HG03460 (cell line): ENCODE results near the gene FGD5.

Experiments used
- ATAC-seq: cut with Tn5 transposase; IDR thresholded peaks from one replicate; pipeline ENCODE4 v1.9.1; 2021; ENCODE audit not compliant: unreplicated experiment

The FGD5 gene

GRCh38 chr3:14789221-14789620 is 29.5 kb upstream of the FGD5 start:
- ATAC-seq = no peak

DNA sequence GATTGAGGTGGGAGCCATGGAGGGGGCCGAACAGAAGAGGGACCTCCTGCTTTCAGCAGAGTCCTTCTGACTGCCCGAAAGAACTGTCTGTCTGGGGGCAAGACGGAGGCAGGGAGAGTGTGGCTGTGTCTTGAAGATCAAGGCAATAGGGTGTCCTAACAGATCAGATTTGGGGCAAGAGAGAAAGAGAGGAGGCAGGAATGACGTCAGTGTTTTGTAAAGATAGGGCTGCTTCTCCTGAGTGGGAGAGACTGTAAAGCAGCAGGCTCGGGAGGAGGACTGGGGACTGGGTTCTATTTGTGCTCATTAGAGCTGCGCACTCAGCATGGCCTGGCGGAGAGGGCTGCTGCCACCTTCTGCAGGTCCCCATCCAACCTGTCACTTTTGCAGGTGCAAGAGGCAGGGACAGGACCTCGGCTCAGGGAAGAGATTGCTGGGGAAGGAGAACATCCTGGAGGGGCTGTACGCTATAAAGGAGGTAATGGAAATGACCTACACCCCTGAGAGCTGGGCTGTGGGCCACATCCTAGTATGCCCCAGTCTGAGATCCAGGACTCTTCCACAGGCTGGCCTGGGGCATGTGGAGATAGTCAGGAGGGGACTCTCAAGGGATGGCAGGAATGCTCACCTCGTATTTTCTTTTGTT is 29.0 kb upstream of the FGD5 start:
- ATAC-seq = no peak

GRCh38 chr3:14791343-14791945 is 27.3 kb upstream of the FGD5 start:
- no peak for ATAC-seq

DNA sequence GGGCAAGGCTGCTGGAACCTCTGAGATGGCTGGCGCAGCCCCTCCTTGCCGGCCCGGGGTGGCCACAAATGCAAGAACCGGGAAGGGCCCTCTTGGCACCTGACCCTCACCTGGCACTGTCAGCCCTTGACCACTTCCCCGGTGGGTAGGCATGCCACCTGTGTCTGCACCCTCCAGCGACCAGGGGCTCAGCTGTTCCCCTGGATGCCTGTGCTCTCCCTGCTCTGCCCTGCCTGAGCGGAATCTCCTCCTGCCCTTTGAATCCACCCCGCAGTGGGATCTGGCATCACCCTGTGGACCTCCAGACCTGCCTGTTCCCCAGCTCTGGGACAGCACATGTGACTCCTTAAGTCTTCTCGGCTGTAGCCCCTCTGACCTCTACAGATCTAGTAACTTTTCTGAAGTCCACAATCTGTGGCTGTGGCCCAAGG is 26.1 kb upstream of the FGD5 start:
- no peak for ATAC-seq

DNA sequence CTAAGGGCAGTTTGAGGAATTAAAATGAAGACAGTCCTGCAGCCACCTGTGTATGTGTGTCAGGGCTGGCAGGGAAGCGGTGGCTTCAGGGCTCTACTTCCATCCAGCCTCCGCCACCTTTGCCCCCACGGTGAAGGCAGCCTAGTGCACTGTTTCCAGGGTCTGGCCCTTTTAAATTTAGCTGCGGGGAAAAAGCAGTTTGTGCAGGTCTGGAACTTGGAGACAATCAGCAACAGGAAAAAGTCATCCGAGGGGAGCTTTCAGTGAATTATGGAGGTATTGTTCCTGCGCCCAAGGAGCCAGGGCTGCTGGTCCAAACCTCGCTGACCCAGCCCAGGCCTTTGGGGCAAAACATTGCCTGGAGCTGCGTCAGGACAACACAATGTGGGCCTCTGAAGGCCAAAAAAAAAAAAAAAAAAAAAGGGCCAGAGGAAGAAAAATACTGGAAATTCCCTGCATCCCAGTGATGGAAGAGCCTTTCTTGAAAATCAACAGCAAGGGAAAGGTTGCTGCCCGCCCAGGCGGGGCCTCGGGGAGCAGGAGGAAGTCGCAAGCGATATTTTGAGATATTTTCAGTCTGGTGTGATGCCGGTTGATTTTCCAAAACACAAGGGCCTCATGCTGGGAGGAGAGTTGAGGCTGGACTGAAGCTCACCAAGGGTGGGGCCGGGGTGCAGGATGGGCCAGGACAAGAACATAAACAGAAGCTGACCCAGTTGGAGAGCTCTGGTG is 25.5 kb upstream of the FGD5 start:
- ATAC-seq = no peak

DNA sequence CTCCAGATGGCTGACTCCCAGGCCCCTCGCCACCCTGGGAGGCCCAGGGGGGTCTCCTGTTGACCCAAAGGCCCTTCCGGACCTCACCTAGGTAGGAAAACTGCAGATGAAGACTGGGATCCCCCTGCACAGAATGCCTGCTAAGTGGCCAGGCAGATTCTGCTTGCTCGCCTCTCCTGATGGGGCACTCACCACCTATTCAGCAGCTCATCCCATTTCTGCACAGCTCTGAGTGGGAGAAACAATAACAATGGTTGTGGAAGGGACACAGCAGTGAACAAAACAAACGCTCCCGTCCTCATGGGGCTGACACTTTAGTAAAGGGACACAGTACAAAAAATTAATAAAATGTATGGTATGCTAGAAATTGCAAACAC is 24.9 kb upstream of the FGD5 start:
- ATAC-seq = no peak

DNA sequence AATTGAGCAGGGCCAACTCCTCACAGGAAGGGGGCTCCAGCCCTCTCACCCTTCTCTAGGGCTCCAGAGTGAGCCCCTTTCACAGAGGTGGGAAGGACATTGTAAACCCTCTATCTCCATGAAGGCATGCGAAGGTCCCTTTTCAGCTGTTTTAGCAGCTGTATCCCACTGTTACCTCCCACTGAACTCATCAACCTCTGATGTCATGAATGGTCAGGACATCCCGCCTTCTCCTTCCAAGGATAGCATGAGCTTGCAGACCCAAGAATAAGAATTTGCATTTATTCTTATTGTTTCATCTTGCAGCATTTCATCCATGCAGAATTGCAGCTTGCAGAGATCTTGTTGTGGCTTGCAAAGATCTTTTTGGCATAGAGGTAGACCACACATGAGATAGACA is 24.3 kb upstream of the FGD5 start:
- no peak for ATAC-seq

GRCh38 chr3:14795996-14796395 is 22.8 kb upstream of the FGD5 start:
- no peak for ATAC-seq

DNA sequence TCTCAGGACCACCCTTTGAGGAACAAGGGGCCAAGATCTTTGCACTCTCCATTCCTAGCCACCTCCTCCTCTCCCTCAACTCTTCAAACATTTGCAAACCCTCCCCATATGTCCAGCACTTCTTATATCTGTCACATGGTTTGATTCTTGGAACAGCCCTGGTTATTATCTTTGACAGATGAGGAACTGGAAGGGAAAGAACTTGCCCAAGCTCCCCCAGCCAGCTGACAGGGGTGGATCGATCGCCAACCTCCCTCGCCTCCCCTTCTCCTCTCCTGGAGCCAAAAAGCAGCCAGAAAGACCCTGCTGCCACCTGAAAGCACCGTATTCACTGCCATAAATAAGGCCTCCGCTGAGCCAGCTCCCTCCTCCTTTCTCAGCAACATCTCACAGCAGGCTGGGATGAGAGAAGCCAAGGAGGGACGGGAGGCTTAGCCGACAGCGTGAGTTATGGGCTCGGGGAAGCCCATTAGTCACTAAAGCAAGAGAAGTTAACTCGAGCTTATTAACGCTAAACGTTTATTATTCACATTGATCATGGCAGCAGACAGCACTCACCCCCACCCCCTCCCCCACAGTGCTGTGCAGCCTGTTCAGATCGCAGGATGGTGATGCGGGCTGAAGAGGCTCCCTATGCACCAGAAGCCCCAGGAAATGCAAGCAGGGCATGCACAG is 22.2 kb upstream of the FGD5 start:
- ATAC-seq = no peak

GRCh38 chr3:14797731-14798130 is 21.0 kb upstream of the FGD5 start:
- no peak for ATAC-seq

GRCh38 chr3:14798231-14798630 is 20.5 kb upstream of the FGD5 start:
- ATAC-seq = no peak

- no peak for ATAC-seq
Measured at GRCh38 chr3:14799146-14799545, 19.6 kb upstream of the FGD5 start.

DNA sequence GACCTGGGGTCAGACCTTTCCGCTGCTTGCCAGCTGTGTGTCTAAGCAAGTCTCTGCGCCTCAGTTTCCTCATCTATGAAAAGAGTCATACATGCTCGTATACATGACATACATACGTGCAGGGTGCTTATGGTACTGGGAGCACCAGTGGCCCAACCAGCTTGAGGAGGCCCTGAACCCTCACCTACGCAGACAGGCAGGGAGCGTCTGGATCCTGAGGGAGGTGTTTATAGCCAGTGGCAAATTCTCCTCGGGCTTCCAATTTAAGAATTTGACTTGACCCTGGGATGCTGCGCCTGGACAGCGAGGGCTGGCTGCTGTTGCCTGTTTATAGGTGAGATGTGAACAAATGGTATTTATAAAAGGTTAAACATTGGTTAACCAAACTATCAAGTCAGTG is 17.7 kb upstream of the FGD5 start:
- ATAC-seq = no peak

GRCh38 chr3:14801668-14802380 is 16.9 kb upstream of the FGD5 start:
- ATAC-seq = no peak

DNA sequence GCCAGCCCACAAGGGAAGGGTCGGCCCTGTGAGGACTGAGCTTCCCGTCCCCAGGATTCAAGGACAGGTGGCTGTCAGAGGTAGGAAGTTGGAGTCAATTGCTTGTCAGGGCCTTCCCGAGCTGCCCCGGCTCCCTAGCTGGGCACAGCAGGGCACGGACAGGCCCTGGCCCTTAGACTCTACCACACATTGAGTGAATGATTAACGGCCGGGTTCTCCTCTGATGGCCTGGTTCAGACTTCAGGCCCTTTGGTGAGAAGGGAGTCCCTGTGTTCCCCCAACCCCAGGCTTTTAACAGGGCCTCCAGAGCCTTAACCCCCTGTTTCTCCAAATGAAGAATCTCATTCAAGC is 16.4 kb upstream of the FGD5 start:
- no peak for ATAC-seq

DNA sequence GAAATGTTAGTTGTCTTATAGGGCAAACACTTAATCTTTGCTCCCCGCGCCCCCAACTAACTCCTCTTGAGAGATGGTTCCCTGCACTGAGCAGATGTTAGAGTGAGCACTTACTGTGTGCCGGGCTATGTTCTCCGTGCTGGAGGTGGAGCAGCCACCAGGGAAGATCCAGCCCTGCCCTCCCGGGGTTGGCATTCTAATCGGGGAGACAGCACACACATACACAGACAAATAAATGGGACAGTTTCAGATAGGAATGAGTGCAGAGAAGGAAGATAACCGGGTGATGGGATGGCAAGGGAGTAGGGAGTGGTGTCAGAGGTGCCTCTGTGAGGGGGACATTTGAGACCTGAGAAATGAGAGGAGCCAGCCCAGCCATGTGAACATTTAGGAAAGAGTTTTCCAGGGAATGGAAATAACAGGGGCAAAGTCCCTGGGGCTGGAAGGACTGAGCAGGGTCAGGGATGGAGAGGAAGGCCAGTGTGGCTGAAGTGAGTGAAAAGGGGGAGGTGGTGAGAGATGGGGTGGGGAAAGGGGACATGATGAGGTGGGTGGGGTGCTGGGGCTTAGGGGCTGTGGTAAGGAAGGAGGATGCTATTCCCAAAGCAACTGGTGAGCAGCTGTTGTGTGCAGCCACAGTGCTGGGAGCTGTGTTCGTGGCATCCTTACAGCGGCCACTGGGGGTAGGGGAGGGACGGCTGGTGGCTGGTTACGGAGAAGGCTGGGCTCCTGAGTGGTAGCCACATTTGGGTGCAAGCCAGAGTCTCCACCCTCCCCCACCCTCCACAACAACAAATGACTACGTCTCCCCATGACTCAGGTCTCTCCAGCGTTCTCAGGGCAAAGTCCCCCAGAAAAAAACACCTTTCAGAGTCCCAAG is 15.4 kb upstream of the FGD5 start:
- no peak for ATAC-seq

GRCh38 chr3:14803981-14804834 is 14.6 kb upstream of the FGD5 start:
- no peak for ATAC-seq

- no peak for ATAC-seq
Measured at GRCh38 chr3:14804835-14805780, 13.7 kb upstream of the FGD5 start.
